GM23338 (cell line): ENCODE results near the gene PCSK7. TPM values are rescaled to one million over a fixed set of nuclear protein-coding genes. Genes with fewer than 3 reads are reported as not detected.

Source experiments
- ATAC-seq: fragments of 200-7000 bp; cut with Tn5 transposase; 3 replicates; pipeline ENCODE4 v1.9.1; 2020
- DNase-seq: peaks from one replicate; pipeline ENCODE4 v3.0.0-alpha.2; 2015; ENCODE audit warnings: low spot score
- H2AFZ ChIP-seq: fragments of 200-600 bp; sonication (generic); 2 replicates; pipeline ENCODE4 v1.8.0; 2016; ENCODE audit warnings: antibody characterized with exemption, mild to moderate bottlenecking, moderate library complexity
- H3F3A ChIP-seq: fragments of 200-600 bp; sonication (generic); replicated peaks from 2 replicates; pipeline ENCODE4 v1.8.0; 2017; ENCODE audit warnings: antibody characterized with exemption, mixed run types, low read depth
- H3K27ac ChIP-seq: fragments of 200-600 bp; sonication (generic); 2 replicates; pipeline ENCODE4 v1.6.1; 2016; ENCODE audit warnings: low read depth
- H3K27me3 ChIP-seq: fragments of 200-600 bp; sonication (generic); 2 replicates; pipeline ENCODE4 v1.8.0; 2016; ENCODE audit warnings: mild to moderate bottlenecking, mixed run types, moderate library complexity; ENCODE audit not compliant: insufficient read depth
- H3K36me3 ChIP-seq: fragments of 200-600 bp; sonication (generic); 2 replicates; pipeline ENCODE4 v1.8.0; 2016; ENCODE audit warnings: mild to moderate bottlenecking; ENCODE audit not compliant: insufficient read depth
- H3K4me1 ChIP-seq: fragments of 200-600 bp; sonication (generic); 2 replicates; pipeline ENCODE4 v1.8.0; 2016; ENCODE audit warnings: mild to moderate bottlenecking, moderate library complexity; ENCODE audit not compliant: insufficient read depth
- H3K4me2 ChIP-seq: fragments of 200-600 bp; sonication (generic); 2 replicates; pipeline ENCODE4 v1.7.1; 2017; ENCODE audit warnings: mixed run types
- H3K4me3 ChIP-seq: fragments of 200-600 bp; sonication (generic); 2 replicates; pipeline ENCODE4 v1.6.1; 2016; ENCODE audit warnings: mixed run types
- H3K79me2 ChIP-seq: fragments of 200-600 bp; sonication (generic); replicated peaks from 2 replicates; pipeline ENCODE4 v1.8.0; 2017; ENCODE audit warnings: mild to moderate bottlenecking; ENCODE audit not compliant: insufficient read depth
- H3K9me2 ChIP-seq: fragments of 200-600 bp; sonication (generic); 2 replicates; pipeline ENCODE4 v1.8.0; 2017; ENCODE audit not compliant: insufficient read depth
- H4K20me1 ChIP-seq: fragments of 200-600 bp; sonication (generic); replicated peaks from 2 replicates; pipeline ENCODE4 v1.8.0; 2017; ENCODE audit warnings: mild to moderate bottlenecking; ENCODE audit not compliant: insufficient read depth
- H3K27ac Mint-ChIP-seq: 2 replicates; pipeline ENCODE4 v1.8.0; 2020; ENCODE audit warnings: inconsistent platforms, mild to moderate bottlenecking, moderate library complexity, mixed read lengths
- H3K27me3 Mint-ChIP-seq: 3 replicates; pipeline ENCODE4 v1.8.0; 2022; ENCODE audit warnings: low read depth, mild to moderate bottlenecking, moderate library complexity, mixed read lengths, inconsistent platforms; ENCODE audit not compliant: insufficient read depth, poor library complexity
- H3K36me3 Mint-ChIP-seq: 3 replicates; pipeline ENCODE4 v1.8.0; 2021; ENCODE audit warnings: low read depth, mild to moderate bottlenecking, inconsistent platforms, moderate library complexity, mixed read lengths
- H3K4me1 Mint-ChIP-seq: 3 replicates; pipeline ENCODE4 v1.8.0; 2020; ENCODE audit warnings: mild to moderate bottlenecking, inconsistent platforms, mixed read lengths
- H3K4me3 Mint-ChIP-seq: 3 replicates; pipeline ENCODE4 v1.8.0; 2021; ENCODE audit warnings: moderate library complexity, mild to moderate bottlenecking, inconsistent platforms, mixed read lengths
- H3K9me3 Mint-ChIP-seq: 3 replicates; pipeline ENCODE4 v1.8.0; 2020; ENCODE audit warnings: moderate library complexity, mild to moderate bottlenecking, inconsistent platforms, mixed read lengths
- CREB1 ChIP-seq: fragments of 250-450 bp; sonication (Bioruptor Pico); IDR thresholded peaks from 2 replicates; pipeline ENCODE4 v1.5.0; 2020; ENCODE audit warnings: low read depth, mild to moderate bottlenecking, moderate library complexity
- EZH2 ChIP-seq: fragments of 200-600 bp; sonication (generic); IDR thresholded peaks from one replicate; pipeline ENCODE4 v1.8.0; 2017; ENCODE audit warnings: antibody characterized with exemption, mild to moderate bottlenecking, low read depth; ENCODE audit not compliant: unreplicated experiment
- EZH2phosphoT487 ChIP-seq: fragments of 200-600 bp; sonication (generic); IDR thresholded peaks from one replicate; pipeline ENCODE4 v1.8.1; 2018; ENCODE audit warnings: antibody characterized with exemption; ENCODE audit not compliant: unreplicated experiment
- JUNB ChIP-seq: IDR thresholded peaks from one replicate; pipeline ENCODE4 v1.6.1; 2016; ENCODE audit warnings: antibody characterized with exemption; ENCODE audit not compliant: unreplicated experiment
- NANOG ChIP-seq: IDR thresholded peaks from 2 replicates; pipeline ENCODE4 v1.6.1; 2016; ENCODE audit warnings: antibody characterized with exemption, borderline replicate concordance
- POLR2AphosphoS5 ChIP-seq: IDR thresholded peaks from 2 replicates; pipeline ENCODE4 v1.6.1; 2016; ENCODE audit warnings: antibody characterized with exemption, low read depth
- REST ChIP-seq: IDR thresholded peaks from one replicate; pipeline ENCODE4 v1.6.1; 2018; ENCODE audit warnings: antibody characterized with exemption; ENCODE audit not compliant: unreplicated experiment
- ZNF114 ChIP-seq: fragments of 250-450 bp; sonication (Bioruptor Pico); IDR thresholded peaks from 2 replicates; pipeline ENCODE4 v1.5.0; 2020; ENCODE audit warnings: mild to moderate bottlenecking, moderate library complexity
- ZNF331 ChIP-seq: fragments of 250-450 bp; sonication (Bioruptor Pico); IDR thresholded peaks from 2 replicates; pipeline ENCODE4 v1.5.0; 2020; ENCODE audit warnings: low read depth, mild to moderate bottlenecking, moderate library complexity
- ZNF462 ChIP-seq: fragments of 250-450 bp; sonication (Bioruptor Pico); IDR thresholded peaks from 2 replicates; pipeline ENCODE4 v1.5.0; 2020; ENCODE audit warnings: mild to moderate bottlenecking, moderate library complexity
- polyA plus RNA-seq: library from polyadenylated mRNA; unstranded; fragments of >200 nt; fragmentation: Nextera tagmentation; extraction: Ambion mirVana; gene quantifications from 2 replicates; pipeline ENCODE4 v1.2.1, GENCODE V29; 2016
- total RNA-seq: library from RNA; depleted of rRNA; stranded (reverse); fragments of >200 nt; shearing (Covaris generic); gene quantifications from 2 replicates; pipeline ENCODE4 v1.2.3, GENCODE V29; 2014
- TF ChIP-seq, protein P1 (sequence below), 2 experiments: fragments of 200-600 bp in 1 of 2; sonication (generic) in 1 of 2; conservative IDR thresholded peaks; 2 replicates each; pipeline versions ENCODE4 v1.5.1 to v1.6.1; 2016 to 2017; ENCODE audit warnings: antibody characterized with exemption in 2 of 2, low read depth in 2 of 2, mild to moderate bottlenecking in 2 of 2, moderate library complexity in 1 of 2

Gene PCSK7
- total and polyA plus RNA-seq, 2 experiments from 2014 or later = 12.4 to 46.4 TPM

- no peak for TF ChIP-seq POLR2AphosphoS5
- TF ChIP-seq EZH2 = no peak
- TF ChIP-seq CREB1 (CRISPR knock-in tag) = no peak
- no peak for TF ChIP-seq NANOG
- no peak for TF ChIP-seq REST
- no peak for TF ChIP-seq JUNB
- no peak for TF ChIP-seq EZH2phosphoT487
- TF ChIP-seq ZNF331 (CRISPR knock-in tag) = no peak
- no peak for TF ChIP-seq ZNF114 (CRISPR knock-in tag)
Measured at GRCh38 chr11:117248341-117248740, 16.5 kb upstream of the PCSK7 start (continued).

DNA sequence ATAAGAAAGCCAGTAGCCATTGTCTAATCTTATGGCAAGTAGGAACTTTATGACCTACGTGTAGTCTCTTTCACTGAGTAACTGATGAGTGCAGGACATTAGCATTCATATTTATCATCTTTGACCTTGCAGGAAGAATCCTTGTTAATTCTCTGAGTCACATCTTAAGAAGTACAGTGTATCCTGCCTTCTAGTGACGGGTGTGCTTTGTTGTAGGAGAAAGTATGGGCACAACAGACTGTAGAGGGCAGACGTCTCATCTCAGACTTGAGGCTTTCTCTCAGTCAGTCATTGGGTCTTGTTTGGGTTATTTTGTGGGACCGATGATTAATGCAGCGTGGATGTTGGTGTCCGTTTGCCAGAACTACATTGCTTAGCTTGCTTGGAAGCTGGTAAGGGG lies 7.4 kb upstream of the PCSK7 start:
- peaks cover 6% of the 10 kb centered on the region for H4K20me1 ChIP-seq
- Mint-ChIP-seq H3K9me3 (no peaks in the 10 kb centered on the region), H3K27me3 (peaks cover 1% of the 10 kb centered on the region), H3K4me3 (no peak overlapping the region), H3K4me1 (peaks cover 1% of the 10 kb centered on the region), H3K27ac (no peak overlapping the region), H3K36me3 (peaks cover 42% of the 10 kb centered on the region)
- ATAC-seq (no peak), DNase-seq (no peak)
- no peaks in the 10 kb centered on the region for H3K4me1 ChIP-seq
- peaks cover 24% of the 10 kb centered on the region for H3K36me3 ChIP-seq
- no peak overlapping the region for H3K27ac ChIP-seq
- no peak overlapping the region for H3K4me2 ChIP-seq
- H3F3A ChIP-seq = 0 out of 2 replicates have a peak, but pooled peaks cover 10% of the 10 kb centered on the region
- no peak overlapping the region for H2AFZ ChIP-seq
- peaks cover 10% of the 10 kb centered on the region for H3K79me2 ChIP-seq
- H3K27me3 ChIP-seq = no peaks in the 10 kb centered on the region
- no peak overlapping the region for H3K4me3 ChIP-seq
- no peaks in the 10 kb centered on the region for H3K9me2 ChIP-seq
- TF ChIP-seq ZNF331 (CRISPR knock-in tag) (no peak), NANOG (no peak), ZNF462 (CRISPR knock-in tag) (no peak)
- TF ChIP-seq, protein P1, sequence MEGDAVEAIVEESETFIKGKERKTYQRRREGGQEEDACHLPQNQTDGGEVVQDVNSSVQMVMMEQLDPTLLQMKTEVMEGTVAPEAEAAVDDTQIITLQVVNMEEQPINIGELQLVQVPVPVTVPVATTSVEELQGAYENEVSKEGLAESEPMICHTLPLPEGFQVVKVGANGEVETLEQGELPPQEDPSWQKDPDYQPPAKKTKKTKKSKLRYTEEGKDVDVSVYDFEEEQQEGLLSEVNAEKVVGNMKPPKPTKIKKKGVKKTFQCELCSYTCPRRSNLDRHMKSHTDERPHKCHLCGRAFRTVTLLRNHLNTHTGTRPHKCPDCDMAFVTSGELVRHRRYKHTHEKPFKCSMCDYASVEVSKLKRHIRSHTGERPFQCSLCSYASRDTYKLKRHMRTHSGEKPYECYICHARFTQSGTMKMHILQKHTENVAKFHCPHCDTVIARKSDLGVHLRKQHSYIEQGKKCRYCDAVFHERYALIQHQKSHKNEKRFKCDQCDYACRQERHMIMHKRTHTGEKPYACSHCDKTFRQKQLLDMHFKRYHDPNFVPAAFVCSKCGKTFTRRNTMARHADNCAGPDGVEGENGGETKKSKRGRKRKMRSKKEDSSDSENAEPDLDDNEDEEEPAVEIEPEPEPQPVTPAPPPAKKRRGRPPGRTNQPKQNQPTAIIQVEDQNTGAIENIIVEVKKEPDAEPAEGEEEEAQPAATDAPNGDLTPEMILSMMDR (conservative IDR thresholded peaks at IDR 0.05; ENCODE audit: low read depth in 2 of 2) = peak in 1 of 2 experiments; percentile 12; a peak in 1 of 4 replicates
